Cardiac fibroblast (primary cell): ENCODE results near the gene FTHL17.

Experiments
- DNase-seq, 2 donors: peaks; one replicate each; pipeline versions ENCODE4 v3.0.0 to v3.0.0-alpha.2; 2010; ENCODE audit warnings: low read depth in 2 of 2
- H3K4me3 ChIP-seq, 2 donors: replicated peaks in 1 of 2; 1 replicate in 1 of 2; 2 replicates in 1 of 2; pipeline ENCODE4 v1.5.1; 2011; ENCODE audit warnings: low read depth in 2 of 2, low read length in 2 of 2, mild to moderate bottlenecking in 2 of 2, moderate library complexity in 1 of 2
- TF ChIP-seq, protein P1 (sequence below): IDR thresholded peaks from one replicate; pipeline ENCODE4 v1.5.1; 2011; ENCODE audit warnings: low read depth, mild to moderate bottlenecking, low read length, inconsistent platforms

FTHL17 gene

DNA sequence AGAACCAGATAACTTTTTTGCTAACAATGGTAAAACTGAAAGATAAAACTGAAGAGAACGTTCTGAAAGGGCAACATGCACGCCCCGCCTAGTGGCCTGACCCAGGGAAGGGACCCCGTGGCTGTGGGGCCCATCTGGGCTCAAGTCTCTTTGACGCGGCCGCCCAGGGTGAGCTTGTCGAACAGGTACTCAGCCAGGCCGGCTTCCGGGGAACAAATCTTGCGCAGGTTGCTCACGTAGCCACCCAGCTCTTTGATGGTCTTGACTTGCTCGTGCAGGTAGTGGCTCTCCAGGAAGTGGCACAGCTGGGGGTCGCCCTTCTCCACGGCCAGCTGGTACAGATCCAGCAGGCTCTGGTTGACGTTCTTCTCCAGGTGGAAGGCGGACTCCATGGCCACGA lies 579 bp downstream of the FTHL17 start:
- TF ChIP-seq, protein P1, sequence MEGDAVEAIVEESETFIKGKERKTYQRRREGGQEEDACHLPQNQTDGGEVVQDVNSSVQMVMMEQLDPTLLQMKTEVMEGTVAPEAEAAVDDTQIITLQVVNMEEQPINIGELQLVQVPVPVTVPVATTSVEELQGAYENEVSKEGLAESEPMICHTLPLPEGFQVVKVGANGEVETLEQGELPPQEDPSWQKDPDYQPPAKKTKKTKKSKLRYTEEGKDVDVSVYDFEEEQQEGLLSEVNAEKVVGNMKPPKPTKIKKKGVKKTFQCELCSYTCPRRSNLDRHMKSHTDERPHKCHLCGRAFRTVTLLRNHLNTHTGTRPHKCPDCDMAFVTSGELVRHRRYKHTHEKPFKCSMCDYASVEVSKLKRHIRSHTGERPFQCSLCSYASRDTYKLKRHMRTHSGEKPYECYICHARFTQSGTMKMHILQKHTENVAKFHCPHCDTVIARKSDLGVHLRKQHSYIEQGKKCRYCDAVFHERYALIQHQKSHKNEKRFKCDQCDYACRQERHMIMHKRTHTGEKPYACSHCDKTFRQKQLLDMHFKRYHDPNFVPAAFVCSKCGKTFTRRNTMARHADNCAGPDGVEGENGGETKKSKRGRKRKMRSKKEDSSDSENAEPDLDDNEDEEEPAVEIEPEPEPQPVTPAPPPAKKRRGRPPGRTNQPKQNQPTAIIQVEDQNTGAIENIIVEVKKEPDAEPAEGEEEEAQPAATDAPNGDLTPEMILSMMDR, result no peak
- no peak overlapping the region for H3K4me3 ChIP-seq
- no peak for DNase-seq

DNA sequence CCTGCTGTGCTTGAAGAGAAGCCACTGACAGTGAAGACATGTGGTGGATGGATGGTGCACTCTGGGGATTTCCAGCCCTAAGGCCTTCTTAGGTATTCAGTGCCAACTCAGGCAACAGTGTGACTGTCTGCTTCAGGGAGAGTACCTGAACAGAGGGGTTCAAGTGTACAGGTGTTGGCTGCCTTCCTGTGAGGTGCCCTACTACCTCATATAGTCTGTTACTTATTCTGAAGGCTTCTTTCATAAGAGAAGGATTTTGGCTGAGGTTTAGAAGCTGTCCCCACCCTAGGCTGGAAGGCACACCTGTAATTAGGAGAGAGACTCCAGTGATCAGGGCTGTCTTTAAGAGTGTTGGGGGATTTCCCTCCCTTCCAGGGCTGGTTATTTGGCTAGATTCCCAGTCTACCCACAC lies 1.8 kb downstream of the FTHL17 start:
- no peak overlapping the region for H3K4me3 ChIP-seq
- no peak for DNase-seq
- TF ChIP-seq, protein P1, result no peak

DNA sequence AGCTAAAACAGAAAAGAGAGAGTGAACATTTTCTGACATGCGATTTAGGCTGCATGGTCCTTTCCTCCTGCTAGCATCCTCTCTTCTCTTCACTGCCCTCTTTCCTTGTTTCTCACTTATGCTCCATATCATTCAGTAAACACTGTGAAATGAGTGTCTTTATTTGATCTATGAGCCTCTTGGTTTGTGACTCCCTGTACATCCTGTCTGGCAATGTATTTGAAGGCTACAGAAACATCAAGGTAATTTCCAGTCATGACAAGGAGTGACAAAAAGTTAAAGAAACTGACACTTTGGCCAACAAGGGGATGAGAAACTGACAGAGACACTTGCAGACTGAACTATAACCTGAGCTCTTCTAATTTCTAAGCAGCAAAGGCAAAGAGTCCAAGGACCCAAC lies 8.7 kb downstream of the FTHL17 start:
- no peak overlapping the region for H3K4me3 ChIP-seq
- TF ChIP-seq, protein P1, result no peak
- DNase-seq, result no peak

DNA sequence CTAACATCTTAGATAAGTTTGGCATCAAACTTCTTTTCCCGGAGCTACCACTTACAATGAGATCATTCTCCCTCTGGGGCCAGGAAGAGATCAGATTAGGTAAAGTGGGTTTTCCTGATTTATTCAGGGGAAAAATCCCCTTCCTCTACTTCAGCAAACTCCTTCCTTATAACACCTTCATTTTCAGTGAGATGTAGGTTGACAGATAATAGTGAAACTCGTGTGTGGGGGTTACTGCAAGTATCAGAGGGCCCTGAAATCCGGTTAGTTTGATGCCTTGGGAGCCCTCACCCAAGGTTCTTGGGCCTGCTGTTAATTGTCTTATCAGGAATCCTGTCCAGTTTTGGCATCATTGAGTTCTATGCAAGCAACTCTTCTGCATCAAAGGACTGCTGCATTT lies 10.8 kb downstream of the FTHL17 start:
- no peak for DNase-seq
- H3K4me3 ChIP-seq, result no peak overlapping the region
- TF ChIP-seq, protein P1, result no peak

DNA sequence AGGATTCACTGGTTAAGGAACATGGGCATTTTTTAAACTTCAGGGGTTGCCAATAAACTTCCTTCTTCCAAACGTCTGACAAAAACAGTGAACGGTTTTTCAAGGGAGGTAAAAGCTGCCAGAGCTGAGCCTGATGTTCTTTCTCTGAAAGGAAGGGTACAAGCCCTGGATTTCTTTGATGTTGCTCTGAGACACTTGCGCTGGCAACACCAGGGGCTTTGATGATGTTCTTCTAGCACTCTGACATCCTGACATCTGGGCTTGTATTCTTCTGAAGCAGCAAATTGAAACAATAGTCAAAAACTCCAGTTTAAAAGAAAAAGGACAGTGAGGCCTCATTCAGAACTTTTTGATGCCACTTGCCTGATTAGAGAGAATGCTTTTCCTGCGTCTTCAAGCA lies 11.8 kb downstream of the FTHL17 start:
- no peak overlapping the region for H3K4me3 ChIP-seq
- DNase-seq, result no peak
- TF ChIP-seq, protein P1, result no peak

DNA sequence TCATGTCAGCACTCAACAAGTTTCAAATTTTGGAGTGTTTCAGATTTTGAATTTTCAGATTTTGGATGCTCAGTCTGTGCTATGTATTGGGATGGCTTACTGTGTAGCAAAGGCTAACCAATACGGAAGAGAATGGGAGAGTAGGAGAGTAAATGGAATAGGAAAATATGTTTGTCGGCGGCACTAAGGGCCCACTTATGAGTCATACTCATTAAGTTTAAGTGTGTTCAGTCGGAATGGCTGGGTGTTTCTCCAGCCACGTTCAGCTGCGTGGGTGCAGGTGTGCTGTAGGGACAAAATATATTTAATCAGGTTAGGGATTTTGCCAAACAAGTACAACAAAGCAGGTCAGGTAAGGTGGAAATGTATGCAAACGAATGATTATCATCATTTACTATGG lies 13.6 kb downstream of the FTHL17 start:
- TF ChIP-seq, protein P1, result no peak
- no peak overlapping the region for H3K4me3 ChIP-seq
- no peak for DNase-seq

DNA sequence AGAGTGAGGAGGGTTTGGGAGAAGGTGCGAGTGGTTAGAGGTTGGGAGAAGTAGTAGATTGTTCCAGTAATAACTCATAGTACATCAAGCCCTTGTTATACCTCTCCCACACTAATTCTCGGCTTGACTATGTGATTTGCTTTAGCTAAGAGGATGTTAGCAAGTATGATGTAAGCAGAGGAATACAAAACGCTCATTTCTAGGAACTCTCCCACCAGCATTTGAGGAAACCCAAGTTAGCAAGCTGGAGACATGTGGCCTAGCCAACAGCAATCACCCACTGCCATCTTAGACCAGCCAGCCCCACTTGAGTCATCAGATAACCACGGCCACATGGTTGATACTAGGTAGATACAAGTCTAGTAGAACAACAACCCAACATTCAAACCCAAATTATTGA lies 14.2 kb downstream of the FTHL17 start:
- no peak for DNase-seq

More for the DNA sequence above, 14.2 kb downstream of the FTHL17 start:
- TF ChIP-seq, protein P1, result no peak
- no peak overlapping the region for H3K4me3 ChIP-seq
